ENCODE data around the gene BAIAP2L1. TPM values are rescaled to one million over a fixed set of nuclear protein-coding genes. Genes with fewer than 3 reads are reported as not detected.

Gene BAIAP2L1
- total and polyA plus RNA-seq, 7 donors: 0.80 to 3.0 (median 1.2) TPM

- WGBS, 3 donors: 79 to 94% (median 92%) methylated on average over 12 of the region's 12 CpGs
- no peak for ATAC-seq
- intact Hi-C loops (cut with DNase I): loop anchor here in 1 of 2 donors (5.0 kb wide), 1 partner anchor 105 kb away; the partner anchor contains the start of gene BAIAP2L1
Measured at GRCh38 chr7:98296833-98297232, 104.1 kb downstream of the BAIAP2L1 start.

GRCh38 chr7:98295467-98296192, 105.3 kb downstream of the BAIAP2L1 start:
- peak in 1 of 2 donors; percentile 56 for DNase-seq
- ATAC-seq: peak; percentile 14 to 55 (median 44)
- Histone ChIP-seq H3K4me1 (peaks cover 11% of the 10 kb centered on the region), H3K36me3 (ENCODE audit: insufficient read depth in 1 of 2, low read depth in 1 of 2) (peaks cover 0 to 43% of the 10 kb centered on the region in 2 donors), H3K4me3 (no peak overlapping the region), H3K27me3 (ENCODE audit: insufficient read depth in 3 of 3, low read length in 2 of 3) (no peaks in the 10 kb centered on the region), H3K9me3 (no peaks in the 10 kb centered on the region), H3K27ac (peak overlapping the region; percentile 38)
- WGBS, 3 donors: 45 to 63% (median 50%) methylated on average over 19 of the region's 19 CpGs
- intact Hi-C loops (cut with DNase I): loop anchor here in 1 of 2 donors (5.0 kb wide), 1 partner anchor 107 kb away; the partner anchor contains the start of gene BAIAP2L1
- TF ChIP-seq CTCF (IDR thresholded peaks at IDR 0.05): no peak

More at GRCh38 chr7:98296833-98297232, 104.1 kb downstream of the BAIAP2L1 start:
- Histone ChIP-seq H3K27me3 (ENCODE audit: insufficient read depth in 3 of 3, low read length in 2 of 3) (no peaks in the 10 kb centered on the region), H3K27ac (no peak overlapping the region), H3K4me1 (peaks cover 11% of the 10 kb centered on the region), H3K9me3 (no peaks in the 10 kb centered on the region), H3K36me3 (ENCODE audit: insufficient read depth in 1 of 2, low read depth in 1 of 2) (peaks cover 0 to 33% of the 10 kb centered on the region in 2 donors), H3K4me3 (no peak overlapping the region)
- DNase-seq: peak in 1 of 2 donors; percentile 49
- TF ChIP-seq CTCF (IDR thresholded peaks at IDR 0.05): no peak

DNA sequence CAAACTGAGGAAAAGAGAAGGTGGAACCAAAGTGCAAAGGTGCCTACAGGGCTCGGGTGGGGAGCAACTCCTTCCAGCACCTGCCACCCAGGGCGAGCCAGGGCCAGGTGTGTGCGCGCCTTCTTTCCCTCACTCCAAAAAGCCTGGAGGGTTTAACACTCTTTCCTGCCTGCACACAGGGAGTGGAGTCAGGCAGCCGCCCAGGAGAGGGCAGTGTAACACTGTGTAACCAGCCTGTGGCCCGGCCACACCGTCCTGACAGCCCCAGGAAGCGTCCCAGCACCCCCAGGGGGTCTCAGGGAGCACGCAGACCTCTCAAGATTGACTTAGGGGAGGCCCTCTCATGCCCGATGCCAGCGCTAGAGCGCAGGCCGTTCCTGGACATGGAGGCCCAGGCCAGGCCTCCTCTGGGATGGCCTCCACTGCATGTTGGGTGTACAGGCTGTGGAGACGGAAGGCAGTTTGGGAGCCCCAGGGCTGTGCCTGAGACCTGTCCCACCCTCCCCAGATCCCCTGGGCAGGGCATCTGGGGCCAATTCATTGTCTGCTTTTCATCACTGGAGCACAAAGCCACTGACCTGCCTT, 106.0 kb downstream of the BAIAP2L1 start:
- Histone ChIP-seq H3K36me3 (ENCODE audit: insufficient read depth in 1 of 2, low read depth in 1 of 2) (peaks cover 0 to 43% of the 10 kb centered on the region in 2 donors), H3K9me3 (no peaks in the 10 kb centered on the region), H3K4me3 (no peak overlapping the region), H3K4me1 (peaks cover 11% of the 10 kb centered on the region), H3K27me3 (ENCODE audit: insufficient read depth in 3 of 3, low read length in 2 of 3) (no peaks in the 10 kb centered on the region), H3K27ac (peak overlapping the region; percentile 38)
- TF ChIP-seq CTCF (IDR thresholded peaks at IDR 0.05): peak; percentile 55
- intact Hi-C loops (cut with DNase I): loop anchor here in 1 of 2 donors (5.0 kb wide), 1 partner anchor 107 kb away; the partner anchor contains the start of gene BAIAP2L1
- 46 to 58% (median 46%) methylated on average over 14 of the region's 14 CpGs for WGBS, 3 donors
- DNase-seq: peak; percentile 37 to 70
- peak; percentile 57 to 75 (median 62) for ATAC-seq

- Histone ChIP-seq H3K27ac (no peak overlapping the region), H3K36me3 (ENCODE audit: insufficient read depth in 1 of 2, low read depth in 1 of 2) (peaks cover 0 to 43% of the 10 kb centered on the region in 2 donors), H3K4me1 (peaks cover 13% of the 10 kb centered on the region), H3K27me3 (ENCODE audit: insufficient read depth in 3 of 3, low read length in 2 of 3) (no peaks in the 10 kb centered on the region), H3K4me3 (no peak overlapping the region), H3K9me3 (no peaks in the 10 kb centered on the region)
- intact Hi-C loops (cut with DNase I): no loop called here
- WGBS, 3 donors: 82 to 85% (median 84%) methylated on average over 15 of the region's 15 CpGs
- DNase-seq: peak in 1 of 2 donors; percentile 45
- peak in 1 of 4 donors; percentile 18 for ATAC-seq
- TF ChIP-seq CTCF (IDR thresholded peaks at IDR 0.05): no peak
Measured at GRCh38 chr7:98294326-98294725, 106.6 kb downstream of the BAIAP2L1 start.

Measured in psoas muscle (tissue), 8 donors.